ENCODE measurements around the gene SHB.

DNA sequence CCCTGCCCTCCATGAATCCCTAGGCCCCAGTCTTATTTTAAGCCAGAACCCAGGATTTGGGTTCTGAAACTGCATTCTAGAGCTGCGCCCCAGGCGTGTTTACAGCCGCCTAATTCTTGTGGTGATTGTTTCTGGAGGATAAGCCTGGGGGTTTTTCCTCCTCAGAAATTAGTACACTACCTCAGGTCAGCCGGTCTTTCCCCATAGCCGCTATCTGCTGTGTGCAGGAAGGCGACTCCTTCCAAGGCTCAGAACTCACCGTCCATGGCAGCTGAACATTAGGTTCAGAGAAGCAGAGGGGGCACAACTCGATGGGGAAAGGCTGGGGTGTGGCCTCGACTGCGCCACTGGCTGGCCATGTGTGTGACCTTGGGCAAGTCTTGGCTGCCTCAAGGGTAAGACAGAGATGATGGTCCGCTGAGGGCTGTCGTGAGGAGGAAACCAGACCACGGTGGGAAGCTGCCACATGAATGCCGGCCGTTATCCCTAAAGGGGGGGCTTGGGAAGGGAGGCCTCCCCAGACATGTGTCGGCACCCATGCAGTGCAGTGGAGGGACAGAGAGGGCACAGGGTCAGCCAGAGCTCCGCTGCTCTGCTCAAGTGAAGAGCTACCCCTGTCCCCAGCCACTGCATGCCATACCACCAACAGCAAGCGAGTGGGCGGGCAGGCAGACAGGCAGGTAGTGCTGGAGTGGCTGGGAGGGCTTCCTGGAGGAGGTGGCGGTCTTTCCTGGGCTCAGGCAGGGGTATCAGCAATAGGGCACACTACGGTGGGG, 28.9 kb downstream of the SHB start:
- TF ChIP-seq CTCF (IDR thresholded peaks at IDR 0.05; ENCODE audit: extremely low read depth in 1 of 2, insufficient read depth in 1 of 2, low read depth in 1 of 2, low read length in 2 of 2) (no peak), POLR2A (IDR thresholded peaks at IDR 0.05; ENCODE audit: low read depth, low read length) (no peak), EZH2 (IDR thresholded peaks at IDR 0.05; ENCODE audit: borderline replicate concordance, low read depth, low read length, severe bottlenecking) (no peak), MAX (IDR thresholded peaks at IDR 0.05; ENCODE audit: insufficient read depth, insufficient read length) (no peak), POLR2AphosphoS5 (IDR thresholded peaks at IDR 0.05; ENCODE audit: insufficient read depth, low read depth, low read length) (no peak), JUN (IDR thresholded peaks at IDR 0.05; ENCODE audit: borderline replicate concordance, insufficient read depth, insufficient read length, low read depth) (no peak), MYC (IDR thresholded peaks at IDR 0.05; ENCODE audit: low read depth, low read length) (no peak), FOS (IDR thresholded peaks at IDR 0.05; ENCODE audit: borderline replicate concordance, insufficient read depth, low read length) (no peak)

Measured in endothelial cell of umbilical vein (primary cell).